Measurements from ENCODE around the gene FAM90A1.
"Not testable (repeated sequence)": the region's sequence is repeated elsewhere in the genome, so short reads cannot be mapped to it uniquely, and the experiment has no call there.

Gene FAM90A1

GRCh38 chr12:8226992-8227731, at the start of gene FAM90A1:
Gene FAM90A1, minus strand, starts transcription at chr12:8227618. Its CDS starts 2,786 bp downstream, at chr12:8224832.
- not testable (repeated sequence) for DNase-seq

- DNase-seq, result not testable (repeated sequence)
These were observed 49.0 kb upstream of the FAM90A1 start for GRCh38 chr12:8276397-8276796.

GRCh38 chr12:8266706-8267105, 39.3 kb upstream of the FAM90A1 start:
- DNase-seq, result not testable (repeated sequence)

- DNase-seq, result not testable (repeated sequence)
These were observed 36.8 kb upstream of the FAM90A1 start for GRCh38 chr12:8264236-8264635.

GRCh38 chr12:8261111-8261554, 33.7 kb upstream of the FAM90A1 start:
- peak; percentile 87 for DNase-seq

- DNase-seq, result not testable (repeated sequence)
These were observed 28.9 kb upstream of the FAM90A1 start for GRCh38 chr12:8256356-8256755.

- DNase-seq, result not testable (repeated sequence)
These were observed 27.3 kb upstream of the FAM90A1 start for GRCh38 chr12:8254705-8255104.

GRCh38 chr12:8252056-8252818, 24.8 kb upstream of the FAM90A1 start:
- not testable (repeated sequence) for DNase-seq

GRCh38 chr12:8251616-8252015, 24.2 kb upstream of the FAM90A1 start:
- not testable (repeated sequence) for DNase-seq

- not testable (repeated sequence) for DNase-seq
These were observed 19.6 kb upstream of the FAM90A1 start for GRCh38 chr12:8246941-8247535.

GRCh38 chr12:8243682-8244161, 16.3 kb upstream of the FAM90A1 start:
- DNase-seq, result not testable (repeated sequence)

- peak; percentile 100 for DNase-seq
These were observed 15.7 kb upstream of the FAM90A1 start for GRCh38 chr12:8242880-8243681.

GRCh38 chr12:8242622-8242879, 15.1 kb upstream of the FAM90A1 start:
- not testable (repeated sequence) for DNase-seq

- DNase-seq, result peak; percentile 95
These were observed 14.7 kb upstream of the FAM90A1 start for GRCh38 chr12:8241917-8242621.

GRCh38 chr12:8240340-8241114, 13.1 kb upstream of the FAM90A1 start:
- DNase-seq, result not testable (repeated sequence)

- DNase-seq, result not testable (repeated sequence)
These were observed 9.6 kb upstream of the FAM90A1 start for GRCh38 chr12:8237031-8237430.

GRCh38 chr12:8235316-8236157, 8.1 kb upstream of the FAM90A1 start:
- not testable (repeated sequence) for DNase-seq

- DNase-seq, result not testable (repeated sequence)
These were observed 7.3 kb upstream of the FAM90A1 start for GRCh38 chr12:8234746-8235145.

- DNase-seq, result not testable (repeated sequence)
These were observed 6.6 kb upstream of the FAM90A1 start for GRCh38 chr12:8233935-8234495.

Data from NCI-H2171 treated with DMSO at 0.1 percent for 48 hours (cell line).